AG10803 (cell line): ENCODE data around the gene RAB25.
A peak's percentile ranks its signal among the peaks of the same experiment; 100 is the strongest.

Experiments
- DNase-seq: peaks from one replicate; pipeline ENCODE4 v3.0.0; 2010; ENCODE audit warnings: low read depth
- H3K4me3 ChIP-seq: 2 replicates; pipeline ENCODE4 v1.5.1; 2011; ENCODE audit warnings: mild to moderate bottlenecking, low read length, control low read depth
- CTCF ChIP-seq: conservative IDR thresholded peaks from 2 replicates; pipeline ENCODE4 v1.5.1; 2011; ENCODE audit warnings: mild to moderate bottlenecking, low read length, control low read depth, inconsistent platforms

RAB25 gene

GRCh38 chr1:156096640-156097391, 35.9 kb downstream of the RAB25 start:
- DNase-seq = peak; percentile 81
- H3K4me3 ChIP-seq = no peak overlapping the region
- TF ChIP-seq CTCF = peak; percentile 97

GRCh38 chr1:156097499-156098178, 36.7 kb downstream of the RAB25 start:
- no peak for DNase-seq
- TF ChIP-seq CTCF = no peak
- H3K4me3 ChIP-seq = no peak overlapping the region

- no peak for DNase-seq
- H3K4me3 ChIP-seq = no peak overlapping the region
- TF ChIP-seq CTCF = no peak
Measured at GRCh38 chr1:156098784-156099183, 37.8 kb downstream of the RAB25 start.

GRCh38 chr1:156099282-156099681, 38.3 kb downstream of the RAB25 start:
- DNase-seq = no peak
- no peak for TF ChIP-seq CTCF
- H3K4me3 ChIP-seq = no peak overlapping the region

GRCh38 chr1:156100205-156100995, 39.4 kb downstream of the RAB25 start:
- DNase-seq = no peak

GRCh38 chr1:156101880-156102279, 40.9 kb downstream of the RAB25 start:
- no peak for TF ChIP-seq CTCF
- no peak overlapping the region for H3K4me3 ChIP-seq
- DNase-seq = no peak

More at GRCh38 chr1:156100205-156100995, 39.4 kb downstream of the RAB25 start:
- no peak overlapping the region for H3K4me3 ChIP-seq
- no peak for TF ChIP-seq CTCF
